ENCODE results near the gene WDR35.

The WDR35 gene

GRCh38 chr2:19868701-19869580, 121.0 kb downstream of the WDR35 start:
- peak; percentile 75 to 84 for DNase-seq
- no peak for TF ChIP-seq POLR2A (IDR thresholded peaks at IDR 0.05; ENCODE audit: low read length)
- no peak for TF ChIP-seq GATA1 (IDR thresholded peaks at IDR 0.05; ENCODE audit: low read depth, low read length)

- TF ChIP-seq POLR2A (IDR thresholded peaks at IDR 0.05; ENCODE audit: low read length) (no peak), GATA1 (IDR thresholded peaks at IDR 0.05; ENCODE audit: low read depth, low read length) (no peak)
- no peak for DNase-seq
Measured at GRCh38 chr2:19868224-19868623, 121.7 kb downstream of the WDR35 start.

- TF ChIP-seq GATA1 (IDR thresholded peaks at IDR 0.05; ENCODE audit: low read depth, low read length) (no peak), POLR2A (IDR thresholded peaks at IDR 0.05; ENCODE audit: low read length) (no peak)
- DNase-seq: no peak
Measured at GRCh38 chr2:19866771-19867170, 123.1 kb downstream of the WDR35 start.

- TF ChIP-seq GATA1 (IDR thresholded peaks at IDR 0.05; ENCODE audit: low read depth, low read length) (no peak), POLR2A (IDR thresholded peaks at IDR 0.05; ENCODE audit: low read length) (no peak)
- peak; percentile 7 for DNase-seq
Measured at GRCh38 chr2:19865151-19865550, 124.8 kb downstream of the WDR35 start.

GRCh38 chr2:19864381-19864780, 125.5 kb downstream of the WDR35 start:
- no peak for DNase-seq
- no peak for TF ChIP-seq GATA1 (IDR thresholded peaks at IDR 0.05; ENCODE audit: low read depth, low read length)
- no peak for TF ChIP-seq POLR2A (IDR thresholded peaks at IDR 0.05; ENCODE audit: low read length)

- no peak for TF ChIP-seq GATA1 (IDR thresholded peaks at IDR 0.05; ENCODE audit: low read depth, low read length)
- peak; percentile 66 to 82 for DNase-seq
Measured at GRCh38 chr2:19863303-19864041, 126.4 kb downstream of the WDR35 start.

GRCh38 chr2:19861813-19862212, 128.1 kb downstream of the WDR35 start:
- TF ChIP-seq GATA1 (IDR thresholded peaks at IDR 0.05; ENCODE audit: low read depth, low read length): no peak
- TF ChIP-seq POLR2A (IDR thresholded peaks at IDR 0.05; ENCODE audit: low read length): no peak
- no peak for DNase-seq
